HepG2 (cell line): ENCODE results near the gene RSAD2. TPM values are rescaled to one million over a fixed set of nuclear protein-coding genes. Genes with fewer than 3 reads are reported as not detected.

Experiments
- ARHGAP35 ChIP-seq: sonication (generic); formaldehyde crosslinking; IDR thresholded peaks from 2 replicates; pipeline ENCODE4 v1.9.0; 2022; ENCODE audit warnings: mild to moderate bottlenecking, inconsistent platforms, moderate library complexity, missing genetic modification reagents, borderline replicate concordance
- ATF7-NPFF ChIP-seq: sonication (generic); formaldehyde crosslinking; IDR thresholded peaks from 2 replicates; pipeline ENCODE4 v1.8.1; 2023; ENCODE audit warnings: mild to moderate bottlenecking, low read depth, missing genetic modification reagents, moderate library complexity
- JUND ChIP-seq: sonication (generic); formaldehyde crosslinking; IDR thresholded peaks from 2 replicates; pipeline ENCODE4 v1.8.0; 2022; ENCODE audit warnings: mild to moderate bottlenecking, missing genetic modification reagents
- KDM6A ChIP-seq: IDR thresholded peaks from 2 replicates; pipeline ENCODE4 v1.6.1; 2016; ENCODE audit warnings: low read depth
- KLF13 ChIP-seq: sonication (generic); formaldehyde crosslinking; IDR thresholded peaks from 2 replicates; pipeline ENCODE4 v1.4.0; 2020; ENCODE audit warnings: mild to moderate bottlenecking, missing genetic modification reagents
- KMT2B ChIP-seq: IDR thresholded peaks from 2 replicates; pipeline ENCODE4 v1.6.1; 2016; ENCODE audit warnings: missing genetic modification reagents, missing compliant biosample characterization
- POLR2G ChIP-seq: fragments of 200-400 bp; formaldehyde crosslinking; IDR thresholded peaks from 2 replicates; pipeline ENCODE4 v1.6.1; 2018; ENCODE audit warnings: mild to moderate bottlenecking, low read depth, low read length, moderate library complexity
- RNF2 ChIP-seq: fragments of 450-650 bp; conservative IDR thresholded peaks from 2 replicates; pipeline ENCODE4 v1.6.1; 2016; ENCODE audit warnings: low read depth
- RORA ChIP-seq: sonication (generic); formaldehyde crosslinking; IDR thresholded peaks from 2 replicates; pipeline ENCODE4 v1.5.0; 2020; ENCODE audit warnings: mild to moderate bottlenecking, missing genetic modification reagents, moderate library complexity
- RXRA ChIP-seq: sonication (generic); formaldehyde crosslinking; IDR thresholded peaks from 2 replicates; pipeline ENCODE4 v1.5.1; 2020; ENCODE audit warnings: missing genetic modification reagents
- SIN3A ChIP-seq: IDR thresholded peaks from 2 replicates; pipeline ENCODE4 v1.6.1; 2011; ENCODE audit warnings: low read depth, mild to moderate bottlenecking, control low read depth, low read length, borderline replicate concordance
- SMAD9 ChIP-seq: sonication (generic); formaldehyde crosslinking; IDR thresholded peaks from 2 replicates; pipeline ENCODE4 v1.5.1; 2020; ENCODE audit warnings: mild to moderate bottlenecking, missing genetic modification reagents
- TRIM24 ChIP-seq: sonication (generic); formaldehyde crosslinking; IDR thresholded peaks from 2 replicates; pipeline ENCODE4 v1.8.0; 2022; ENCODE audit warnings: mild to moderate bottlenecking, missing genetic modification reagents
- ZFX ChIP-seq: sonication (generic); formaldehyde crosslinking; IDR thresholded peaks from 2 replicates; pipeline ENCODE4 v1.4.0; 2020; ENCODE audit warnings: mild to moderate bottlenecking, low read depth, missing genetic modification reagents, moderate library complexity
- ZNF317 ChIP-seq: sonication (generic); formaldehyde crosslinking; IDR thresholded peaks from 2 replicates; pipeline ENCODE4 v1.5.0; 2020; ENCODE audit warnings: mild to moderate bottlenecking, missing genetic modification reagents
- ZNF670 ChIP-seq: sonication (generic); formaldehyde crosslinking; IDR thresholded peaks from 2 replicates; pipeline ENCODE4 v1.8.0; 2022; ENCODE audit warnings: mild to moderate bottlenecking, missing genetic modification reagents, borderline replicate concordance
- ZNF850 ChIP-seq: sonication (generic); formaldehyde crosslinking; conservative IDR thresholded peaks from 2 replicates; pipeline ENCODE4 v1.9.0; 2021; ENCODE audit warnings: mild to moderate bottlenecking, missing genetic modification reagents
- ZSCAN12 ChIP-seq: sonication (generic); formaldehyde crosslinking; IDR thresholded peaks from 2 replicates; pipeline ENCODE4 v1.9.0; 2021; ENCODE audit warnings: mild to moderate bottlenecking, missing genetic modification reagents
- polyA plus RNA-seq, 8 experiments: library from polyadenylated mRNA; depleted of rRNA in 3 of 8; stranded (reverse) in 7 of 8; unstranded in 1 of 8; fragments of >200 nt; fragmentation: Illumina TruSeq in 4 of 8; extraction: Trizol in 4 of 8; gene quantifications; 2 replicates each; pipeline versions ENCODE4 v1.2.1 to v1.2.3, GENCODE V29; 2011 to 2016; ENCODE audit warnings: low read depth in 4 of 8, missing spikeins in 1 of 8, mixed read lengths in 1 of 8; ENCODE audit not compliant: insufficient read depth in 1 of 8
- total RNA-seq, 5 experiments: library from RNA; depleted of rRNA; stranded (reverse); fragments of >200 nt; fragmentation: Illumina TruSeq; extraction: Trizol; gene quantifications; 2 replicates each; pipeline ENCODE4 v1.2.3, GENCODE V29; 2016; ENCODE audit warnings: low read depth in 1 of 5
- TF ChIP-seq, protein P1 (sequence below): sonication (generic); formaldehyde crosslinking; IDR thresholded peaks from 2 replicates; pipeline ENCODE4 v1.8.0; 2022; ENCODE audit warnings: missing genetic modification reagents, mild to moderate bottlenecking, inconsistent platforms, borderline replicate concordance
- TF ChIP-seq, protein P2 (sequence below): sonication (generic); formaldehyde crosslinking; IDR thresholded peaks from 2 replicates; pipeline ENCODE4 v1.5.1; 2020; ENCODE audit warnings: mild to moderate bottlenecking, missing genetic modification reagents, moderate library complexity
- TF ChIP-seq, protein P3 (sequence below): fragments of 450-650 bp; IDR thresholded peaks from 2 replicates; pipeline ENCODE4 v1.6.1; 2017; ENCODE audit warnings: mild to moderate bottlenecking
- TF ChIP-seq, protein P4 (sequence below): sonication (generic); formaldehyde crosslinking; IDR thresholded peaks from 2 replicates; pipeline ENCODE4 v1.4.0; 2020; ENCODE audit warnings: missing genetic modification reagents, borderline replicate concordance

The RSAD2 gene
- total and polyA plus RNA-seq, 2 of the 13 experiments (the other 11 are each of a cell fraction or from before 2014, with no cell fraction given), result 0.11 TPM; not detected in 1

DNA sequence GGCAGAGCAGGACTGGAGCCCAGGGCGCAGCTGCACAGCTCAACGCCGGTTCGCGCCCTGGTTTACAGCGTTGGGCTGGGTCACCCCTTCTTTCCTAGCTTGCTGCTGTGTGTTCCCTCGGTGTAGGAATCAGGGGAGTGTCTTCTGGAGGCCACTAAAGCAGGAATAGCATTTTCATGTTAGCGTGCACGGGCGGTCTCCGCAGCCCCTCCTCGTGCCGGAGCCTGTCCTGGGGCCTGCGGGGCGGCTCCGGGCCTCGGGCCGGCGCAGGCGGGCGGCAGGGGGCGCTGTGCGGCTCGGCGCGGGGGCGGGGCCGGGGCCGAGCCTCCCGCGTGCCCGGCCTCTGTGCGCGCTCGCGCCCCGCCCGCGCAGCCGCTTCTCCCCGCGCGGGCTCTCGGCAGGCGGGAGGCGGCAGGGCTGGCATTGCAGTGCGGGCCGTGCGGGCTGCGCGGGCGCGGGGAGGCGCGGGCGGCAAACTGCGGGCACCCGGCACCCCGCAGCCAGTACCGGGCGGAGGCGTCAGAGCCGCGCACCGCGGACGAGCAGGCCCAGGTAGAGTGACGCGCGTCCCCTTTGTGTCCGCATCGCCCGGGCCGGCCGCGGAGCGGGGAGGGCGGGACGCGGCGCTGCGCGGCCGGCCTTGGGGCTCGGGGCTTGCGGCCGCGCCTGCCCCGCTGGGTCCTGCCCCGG lies 39.6 kb downstream of the RSAD2 start, which contains the start of gene RNF144A (continued):
- TF ChIP-seq, protein P1, sequence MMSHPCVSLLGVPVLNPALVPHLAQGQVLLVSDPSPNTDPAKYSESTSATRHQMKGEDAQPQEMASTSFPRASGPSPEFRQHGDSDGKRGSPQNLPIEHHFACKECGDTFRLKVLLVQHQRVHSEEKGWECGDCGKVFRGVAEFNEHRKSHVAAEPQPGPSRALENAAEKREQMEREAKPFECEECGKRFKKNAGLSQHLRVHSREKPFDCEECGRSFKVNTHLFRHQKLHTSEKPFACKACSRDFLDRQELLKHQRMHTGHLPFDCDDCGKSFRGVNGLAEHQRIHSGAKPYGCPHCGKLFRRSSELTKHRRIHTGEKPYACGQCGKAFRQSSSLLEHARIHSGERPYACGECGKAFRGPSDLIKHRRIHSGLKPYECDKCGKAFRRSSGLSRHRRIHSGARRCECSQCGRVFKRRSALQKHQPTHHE (CRISPR knock-in tag), result no peak
- TF ChIP-seq ZSCAN12 (CRISPR knock-in tag) (no peak), ZNF670 (no peak), SIN3A (peak; percentile 44; the same call in 1 of the 2 replicates), POLR2G (no peak; the same call in 1 of the 2 replicates), TRIM24 (CRISPR knock-in tag) (no peak), KLF13 (CRISPR knock-in tag) (no peak), KDM6A (no peak), RNF2 (peak; percentile 4; the same call in 1 of the 2 replicates), JUND (CRISPR knock-in tag) (no peak), KMT2B (no peak), RORA (CRISPR knock-in tag) (no peak), ZNF850 (CRISPR knock-in tag) (no peak), ZNF317 (no peak), ARHGAP35 (no peak), ATF7-NPFF (CRISPR knock-in tag) (peak; percentile 60; the same call in 1 of the 2 replicates), ZFX (CRISPR knock-in tag) (peak; percentile 75), RXRA (CRISPR knock-in tag) (no peak; the same call in 1 of the 2 replicates), SMAD9 (CRISPR knock-in tag) (no peak)
- TF ChIP-seq, protein P2, sequence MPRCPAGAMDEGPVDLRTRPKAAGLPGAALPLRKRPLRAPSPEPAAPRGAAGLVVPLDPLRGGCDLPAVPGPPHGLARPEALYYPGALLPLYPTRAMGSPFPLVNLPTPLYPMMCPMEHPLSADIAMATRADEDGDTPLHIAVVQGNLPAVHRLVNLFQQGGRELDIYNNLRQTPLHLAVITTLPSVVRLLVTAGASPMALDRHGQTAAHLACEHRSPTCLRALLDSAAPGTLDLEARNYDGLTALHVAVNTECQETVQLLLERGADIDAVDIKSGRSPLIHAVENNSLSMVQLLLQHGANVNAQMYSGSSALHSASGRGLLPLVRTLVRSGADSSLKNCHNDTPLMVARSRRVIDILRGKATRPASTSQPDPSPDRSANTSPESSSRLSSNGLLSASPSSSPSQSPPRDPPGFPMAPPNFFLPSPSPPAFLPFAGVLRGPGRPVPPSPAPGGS (CRISPR knock-in tag), result peak; percentile 55; the same call in 1 of the 2 replicates
- TF ChIP-seq, protein P3, sequence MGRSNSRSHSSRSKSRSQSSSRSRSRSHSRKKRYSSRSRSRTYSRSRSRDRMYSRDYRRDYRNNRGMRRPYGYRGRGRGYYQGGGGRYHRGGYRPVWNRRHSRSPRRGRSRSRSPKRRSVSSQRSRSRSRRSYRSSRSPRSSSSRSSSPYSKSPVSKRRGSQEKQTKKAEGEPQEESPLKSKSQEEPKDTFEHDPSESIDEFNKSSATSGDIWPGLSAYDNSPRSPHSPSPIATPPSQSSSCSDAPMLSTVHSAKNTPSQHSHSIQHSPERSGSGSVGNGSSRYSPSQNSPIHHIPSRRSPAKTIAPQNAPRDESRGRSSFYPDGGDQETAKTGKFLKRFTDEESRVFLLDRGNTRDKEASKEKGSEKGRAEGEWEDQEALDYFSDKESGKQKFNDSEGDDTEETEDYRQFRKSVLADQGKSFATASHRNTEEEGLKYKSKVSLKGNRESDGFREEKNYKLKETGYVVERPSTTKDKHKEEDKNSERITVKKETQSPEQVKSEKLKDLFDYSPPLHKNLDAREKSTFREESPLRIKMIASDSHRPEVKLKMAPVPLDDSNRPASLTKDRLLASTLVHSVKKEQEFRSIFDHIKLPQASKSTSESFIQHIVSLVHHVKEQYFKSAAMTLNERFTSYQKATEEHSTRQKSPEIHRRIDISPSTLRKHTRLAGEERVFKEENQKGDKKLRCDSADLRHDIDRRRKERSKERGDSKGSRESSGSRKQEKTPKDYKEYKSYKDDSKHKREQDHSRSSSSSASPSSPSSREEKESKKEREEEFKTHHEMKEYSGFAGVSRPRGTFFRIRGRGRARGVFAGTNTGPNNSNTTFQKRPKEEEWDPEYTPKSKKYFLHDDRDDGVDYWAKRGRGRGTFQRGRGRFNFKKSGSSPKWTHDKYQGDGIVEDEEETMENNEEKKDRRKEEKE, result no peak
- TF ChIP-seq, protein P4, sequence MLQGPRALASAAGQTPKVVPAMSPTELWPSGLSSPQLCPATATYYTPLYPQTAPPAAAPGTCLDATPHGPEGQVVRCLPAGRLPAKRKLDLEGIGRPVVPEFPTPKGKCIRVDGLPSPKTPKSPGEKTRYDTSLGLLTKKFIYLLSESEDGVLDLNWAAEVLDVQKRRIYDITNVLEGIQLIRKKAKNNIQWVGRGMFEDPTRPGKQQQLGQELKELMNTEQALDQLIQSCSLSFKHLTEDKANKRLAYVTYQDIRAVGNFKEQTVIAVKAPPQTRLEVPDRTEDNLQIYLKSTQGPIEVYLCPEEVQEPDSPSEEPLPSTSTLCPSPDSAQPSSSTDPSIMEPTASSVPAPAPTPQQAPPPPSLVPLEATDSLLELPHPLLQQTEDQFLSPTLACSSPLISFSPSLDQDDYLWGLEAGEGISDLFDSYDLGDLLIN (CRISPR knock-in tag), result no peak
